Adipocyte (in vitro differentiated cells): ENCODE results near the gene RBFOX2.
A peak's percentile ranks its signal among the peaks of the same experiment; 100 is the strongest.

ENCODE experiments used
- DNase-seq: peaks from one replicate; pipeline ENCODE4 v3.0.0-alpha.2; 2015; ENCODE audit warnings: low read depth
- H3K27me3 ChIP-seq: replicated peaks from 2 replicates; pipeline ENCODE4 v1.7.0; 2013; ENCODE audit warnings: mild to moderate bottlenecking, low read length, moderate library complexity; ENCODE audit not compliant: control insufficient read depth, insufficient read depth
- H3K36me3 ChIP-seq: 2 replicates; pipeline ENCODE4 v1.7.0; 2013; ENCODE audit warnings: low read length, mild to moderate bottlenecking, moderate library complexity; ENCODE audit not compliant: control insufficient read depth, insufficient read depth, severe bottlenecking
- H3K4me1 ChIP-seq: 2 replicates; pipeline ENCODE4 v1.7.0; 2013; ENCODE audit warnings: mild to moderate bottlenecking, low read length, moderate library complexity; ENCODE audit not compliant: control insufficient read depth, insufficient read depth
- H3K4me3 ChIP-seq: 2 replicates; pipeline ENCODE4 v1.7.0; 2013; ENCODE audit warnings: mild to moderate bottlenecking, low read length, moderate library complexity
- H3K9ac ChIP-seq: 2 replicates; pipeline ENCODE4 v1.7.0; 2013; ENCODE audit warnings: mild to moderate bottlenecking, low read length, moderate library complexity
- H3K9me3 ChIP-seq: 2 replicates; pipeline ENCODE4 v1.7.0; 2013; ENCODE audit warnings: mild to moderate bottlenecking, low read length, moderate library complexity; ENCODE audit not compliant: control insufficient read depth

The RBFOX2 gene

GRCh38 chr22:35971456-35972119 lies 57.0 kb downstream of the RBFOX2 start:
- H3K9me3 ChIP-seq, result no peaks in the 10 kb centered on the region
- DNase-seq, result peak; percentile 94
- H3K9ac ChIP-seq, result peak overlapping the region; percentile 55
- H3K4me3 ChIP-seq, result no peak overlapping the region
- H3K4me1 ChIP-seq, result peaks cover 40% of the 10 kb centered on the region
- H3K36me3 ChIP-seq, result no peaks in the 10 kb centered on the region
- H3K27me3 ChIP-seq, result no peaks in the 10 kb centered on the region

- no peaks in the 10 kb centered on the region for H3K36me3 ChIP-seq
- no peaks in the 10 kb centered on the region for H3K9me3 ChIP-seq
- DNase-seq, result peak; percentile 62
- H3K4me3 ChIP-seq, result no peak overlapping the region
- no peaks in the 10 kb centered on the region for H3K27me3 ChIP-seq
- peak overlapping the region; percentile 55 for H3K9ac ChIP-seq
- peaks cover 40% of the 10 kb centered on the region for H3K4me1 ChIP-seq
Observed at GRCh38 chr22:35970616-35971455, 57.8 kb downstream of the RBFOX2 start.

DNA sequence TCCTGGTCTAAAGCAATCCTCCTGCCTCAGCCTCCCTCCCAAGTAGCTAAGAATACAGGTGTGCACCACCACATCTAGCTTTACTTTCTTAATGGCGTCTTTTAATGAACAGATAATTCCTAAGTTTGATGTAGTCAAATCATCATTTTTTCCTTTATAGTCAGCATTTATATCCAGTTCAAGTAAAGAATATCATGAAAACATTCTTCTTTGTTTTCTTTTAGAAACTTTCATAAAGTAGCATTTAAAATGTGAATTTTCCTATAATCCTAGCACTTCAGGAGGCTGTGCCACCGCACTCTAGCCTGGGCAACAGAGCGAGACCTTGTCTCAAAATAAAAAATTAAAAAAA lies 61.6 kb downstream of the RBFOX2 start:
- no peak for DNase-seq
- no peaks in the 10 kb centered on the region for H3K36me3 ChIP-seq
- H3K9ac ChIP-seq, result no peak overlapping the region
- H3K9me3 ChIP-seq, result no peaks in the 10 kb centered on the region
- no peak overlapping the region for H3K4me3 ChIP-seq
- H3K4me1 ChIP-seq, result peaks cover 26% of the 10 kb centered on the region
- H3K27me3 ChIP-seq, result no peaks in the 10 kb centered on the region

DNA sequence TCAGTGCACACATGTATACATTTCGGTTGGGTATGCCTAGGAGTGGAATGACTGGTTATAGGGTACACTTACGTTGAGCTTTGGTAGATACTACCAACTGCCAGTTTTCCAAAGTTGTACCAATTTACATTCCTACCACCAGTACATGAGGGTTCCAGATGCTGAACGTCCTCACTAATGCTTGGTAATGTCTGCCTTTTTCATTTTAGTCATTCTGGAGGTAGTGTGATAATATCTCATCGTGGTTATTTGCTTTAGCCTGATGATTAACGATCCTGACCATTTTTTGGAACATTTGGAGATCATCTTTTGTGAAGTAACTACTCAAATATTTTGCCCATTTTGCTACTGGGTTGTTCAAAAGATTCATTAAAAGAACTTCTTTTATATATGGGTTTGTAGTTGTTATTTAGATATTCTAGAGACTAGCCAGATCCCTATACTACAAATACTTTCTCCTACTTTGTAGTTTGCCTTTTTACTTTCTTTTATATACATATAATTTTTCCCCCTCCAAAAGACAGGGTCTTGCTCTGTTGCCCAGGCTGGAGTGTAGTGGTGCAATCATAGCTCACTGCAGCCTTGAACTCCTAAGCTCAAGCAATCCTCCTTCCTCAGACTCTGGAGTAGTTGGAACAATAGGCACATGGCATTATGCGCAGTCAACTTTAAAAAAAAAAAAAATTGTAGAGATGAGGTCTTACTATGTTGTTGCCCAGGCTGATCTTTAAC lies 62.1 kb downstream of the RBFOX2 start:
- Histone ChIP-seq H3K27me3 (no peaks in the 10 kb centered on the region), H3K36me3 (no peaks in the 10 kb centered on the region), H3K9ac (no peak overlapping the region), H3K9me3 (no peaks in the 10 kb centered on the region), H3K4me3 (no peak overlapping the region), H3K4me1 (peaks cover 26% of the 10 kb centered on the region)
- no peak for DNase-seq

- H3K36me3 ChIP-seq, result no peaks in the 10 kb centered on the region
- no peak overlapping the region for H3K4me3 ChIP-seq
- no peaks in the 10 kb centered on the region for H3K27me3 ChIP-seq
- no peak for DNase-seq
- peaks cover 15% of the 10 kb centered on the region for H3K4me1 ChIP-seq
- H3K9ac ChIP-seq, result no peak overlapping the region
- no peaks in the 10 kb centered on the region for H3K9me3 ChIP-seq
Observed at GRCh38 chr22:35963237-35963810, 65.3 kb downstream of the RBFOX2 start.

DNA sequence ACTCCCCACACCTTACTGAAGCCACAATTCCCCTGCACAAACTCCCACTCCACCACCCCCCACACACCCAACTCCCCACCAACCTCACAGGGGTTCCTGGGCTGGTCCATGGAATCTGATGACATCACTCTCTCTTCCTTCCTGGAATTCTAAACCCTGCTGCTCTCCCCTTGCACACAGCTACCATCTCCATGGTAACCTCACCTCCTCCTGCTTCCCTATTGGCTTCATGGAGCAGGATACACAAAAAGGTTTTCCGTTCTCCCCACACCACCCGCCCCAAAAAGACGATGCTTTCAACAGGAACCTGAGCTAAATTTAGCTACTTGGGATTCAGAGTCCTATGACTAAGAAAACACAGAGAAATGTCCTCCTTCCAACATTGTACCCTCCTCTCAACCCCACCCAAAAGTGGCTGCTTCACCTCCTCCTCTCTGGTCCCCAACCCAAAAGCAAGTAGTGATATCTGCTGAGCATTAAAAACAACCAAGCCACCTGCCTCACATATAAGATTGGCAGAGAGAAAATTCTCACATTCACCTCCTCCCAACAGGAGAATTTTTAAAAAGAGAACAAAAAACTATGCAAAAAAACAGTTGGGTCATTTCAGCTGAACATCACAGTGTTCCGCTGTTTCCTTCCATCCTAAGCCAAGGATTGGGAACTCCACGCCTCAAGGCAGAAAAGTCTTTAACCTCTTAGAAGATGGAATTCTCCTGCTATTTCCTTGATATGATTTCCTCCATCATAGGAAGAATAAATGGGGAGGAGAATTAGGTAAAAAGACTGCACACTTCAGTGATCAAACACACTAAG lies 66.9 kb downstream of the RBFOX2 start:
- DNase-seq, result peak; percentile 64
- Histone ChIP-seq H3K4me1 (peaks cover 15% of the 10 kb centered on the region), H3K9me3 (no peaks in the 10 kb centered on the region), H3K27me3 (no peaks in the 10 kb centered on the region), H3K9ac (no peak overlapping the region), H3K36me3 (no peaks in the 10 kb centered on the region), H3K4me3 (peak overlapping the region; percentile 49)

DNA sequence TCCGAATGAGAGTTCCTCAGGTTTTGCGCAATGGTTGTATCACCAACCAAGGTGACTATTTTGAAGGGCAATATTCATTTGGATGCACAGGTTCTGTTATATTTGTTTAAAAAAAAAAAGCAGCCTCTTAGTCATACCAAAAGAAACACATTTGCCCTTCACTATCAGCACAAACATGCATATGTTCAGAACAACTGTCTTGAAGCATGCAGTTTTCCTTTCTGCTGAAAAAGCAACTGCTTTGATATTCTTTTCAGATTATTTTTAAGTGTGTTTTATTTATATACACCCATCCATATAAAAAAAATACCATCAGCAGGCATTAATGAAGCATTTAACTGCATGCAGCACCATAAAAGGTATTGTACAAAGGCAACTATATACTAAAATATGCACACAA lies 67.8 kb downstream of the RBFOX2 start:
- Histone ChIP-seq H3K36me3 (no peaks in the 10 kb centered on the region), H3K4me1 (peaks cover 15% of the 10 kb centered on the region), H3K9me3 (no peaks in the 10 kb centered on the region), H3K27me3 (no peaks in the 10 kb centered on the region), H3K9ac (no peak overlapping the region), H3K4me3 (no peak overlapping the region)
- DNase-seq, result no peak

DNA sequence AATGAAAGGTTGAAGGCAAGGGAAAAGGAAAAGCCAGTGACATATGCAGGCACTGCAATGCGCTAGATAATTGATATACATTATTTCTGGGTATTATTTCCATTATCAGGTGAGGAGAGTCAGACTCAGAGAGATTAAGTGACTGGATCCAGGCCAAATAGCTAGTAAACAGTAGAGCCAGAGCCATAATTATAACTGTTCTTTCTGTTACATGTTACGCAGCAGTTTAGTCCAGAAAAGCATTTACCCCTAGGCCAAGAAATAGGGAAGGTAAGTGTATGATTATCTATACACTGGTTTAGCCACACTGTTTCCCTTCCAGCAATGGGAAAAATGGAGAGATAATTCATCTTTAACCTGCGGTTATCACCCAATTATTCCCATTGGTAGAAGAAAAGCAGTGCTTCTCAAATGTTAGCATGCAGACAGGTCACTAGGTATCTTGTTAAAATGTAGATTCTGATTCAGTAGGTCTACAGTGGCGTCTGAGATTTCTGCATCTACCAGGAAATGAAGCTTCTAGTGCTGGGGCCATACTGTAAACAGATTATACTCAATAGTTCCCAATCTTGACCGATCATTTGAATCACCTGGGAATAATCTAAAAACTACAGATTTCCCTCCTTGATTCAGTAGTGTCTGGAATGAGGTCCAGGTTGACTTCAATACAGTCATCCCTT lies 69.4 kb downstream of the RBFOX2 start:
- Histone ChIP-seq H3K9ac (no peak overlapping the region), H3K27me3 (no peaks in the 10 kb centered on the region), H3K4me1 (peaks cover 15% of the 10 kb centered on the region), H3K36me3 (no peaks in the 10 kb centered on the region), H3K4me3 (no peak overlapping the region), H3K9me3 (no peaks in the 10 kb centered on the region)
- no peak for DNase-seq

DNA sequence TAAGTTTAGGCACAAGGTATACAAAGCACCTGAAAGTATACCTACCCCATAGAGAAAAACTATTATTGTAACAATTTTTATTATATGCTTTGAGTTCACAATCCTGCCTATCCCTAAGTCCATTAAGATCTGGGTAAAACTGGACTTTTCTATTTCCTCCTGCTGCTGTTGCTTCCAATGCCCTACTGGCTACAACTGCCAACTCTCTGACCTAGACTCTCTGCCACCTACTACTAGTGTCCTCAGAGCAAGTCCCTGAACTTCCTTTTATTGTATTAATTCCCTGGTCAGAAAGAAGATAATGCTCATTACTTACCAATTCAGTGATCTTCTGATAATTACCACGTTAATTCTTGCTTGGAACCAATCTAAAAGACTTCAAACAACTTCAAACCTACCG lies 70.3 kb downstream of the RBFOX2 start:
- Histone ChIP-seq H3K36me3 (no peaks in the 10 kb centered on the region), H3K4me3 (no peak overlapping the region), H3K9me3 (no peaks in the 10 kb centered on the region), H3K27me3 (no peaks in the 10 kb centered on the region), H3K9ac (no peak overlapping the region), H3K4me1 (peaks cover 15% of the 10 kb centered on the region)
- no peak for DNase-seq

GRCh38 chr22:35957589-35957988 lies 71.0 kb downstream of the RBFOX2 start:
- H3K4me1 ChIP-seq, result peaks cover 13% of the 10 kb centered on the region
- H3K27me3 ChIP-seq, result no peaks in the 10 kb centered on the region
- no peak overlapping the region for H3K4me3 ChIP-seq
- no peak overlapping the region for H3K9ac ChIP-seq
- no peaks in the 10 kb centered on the region for H3K36me3 ChIP-seq
- no peak for DNase-seq
- no peaks in the 10 kb centered on the region for H3K9me3 ChIP-seq
